ENCODE measurements around the gene FKBP1A. TPM values are rescaled to one million over a fixed set of nuclear protein-coding genes. Genes with fewer than 3 reads are reported as not detected.

Gene FKBP1A
- polyA plus RNA-seq, 1 of the 3 experiments (the other 2 are of a cell fraction): 362 TPM

GRCh38 chr20:1396702-1397101 is 3.8 kb upstream of the FKBP1A start:
- POLR2A ChIA-PET: no interaction called here
- Histone ChIP-seq H3K4me2 (no peak overlapping the region), H3K27ac (ENCODE audit: low read depth in 2 of 2, low read length in 1 of 2) (peak overlapping the region; percentile 9 to 42; a peak in 3 of 4 replicates), H2AFZ (ENCODE audit: low read depth) (0 out of 2 replicates have a peak overlapping the region, but pooled peaks have one; percentile 66), H3K9ac (no peak overlapping the region), H3K4me3 (ENCODE audit: low read depth in 2 of 2, low read length in 1 of 2) (no peak overlapping the region), H3K36me3 (replicated peaks in 1 of 2; ENCODE audit: control insufficient read depth in 1 of 2, insufficient read depth in 2 of 2, low read length in 1 of 2) (no peaks in the 10 kb centered on the region), H3K27me3 (ENCODE audit: insufficient read depth) (no peaks in the 10 kb centered on the region), H3K9me2 (no peaks in the 10 kb centered on the region), H3K4me1 (ENCODE audit: control insufficient read depth in 1 of 2, insufficient read depth in 2 of 2, low read depth in 1 of 2, low read length in 1 of 2) (peaks cover 17 to 18% of the 10 kb centered on the region in 2 experiments; a peak in 3 of 4 replicates), H3F3A (replicated peaks; ENCODE audit: insufficient read depth) (peaks cover 7% of the 10 kb centered on the region), H4K20me1 (ENCODE audit: insufficient read depth) (peaks cover 6% of the 10 kb centered on the region; the same call in 1 of the 2 replicates), H3K9me3 (no peaks in the 10 kb centered on the region), H3K79me2 (ENCODE audit: insufficient read depth) (peaks cover 15% of the 10 kb centered on the region)
- TF ChIP-seq PBX3 (IDR thresholded peaks at IDR 0.05): peak; percentile 37
- TF ChIP-seq MAX (IDR thresholded peaks at IDR 0.05; ENCODE audit: low read depth): no peak
- peak in 1 of 2 experiments; percentile 29; a peak in 1 of 4 replicates for TF ChIP-seq EP300 (IDR thresholded peaks at IDR 0.05; ENCODE audit: borderline replicate concordance in 1 of 2, low read depth in 1 of 2, low read length in 1 of 2)
- TF ChIP-seq TCF12 (IDR thresholded peaks at IDR 0.05): peak; percentile 16; the same call in 1 of the 2 replicates
- DNase-seq: no peak
- WGBS (ENCODE audit: low lambda C conversion rate): 42% methylated on average over 4 of the region's 4 CpGs
- CTCF ChIA-PET: interaction anchor here (2.1 to 2.3 kb wide), 2 partner anchors 41 to 71 kb away, joined by 7 to 12 read pairs; partner anchors contain the start of gene NSFL1C

- peak overlapping the region; percentile 9 to 42; a peak in 3 of 4 replicates for H3K27ac ChIP-seq (ENCODE audit: low read depth in 2 of 2, low read length in 1 of 2)
- no peak overlapping the region for H3K9ac ChIP-seq
- H4K20me1 ChIP-seq (ENCODE audit: insufficient read depth): peaks cover 9% of the 10 kb centered on the region
- CTCF ChIA-PET: interaction anchor here (2.1 to 2.3 kb wide), 2 partner anchors 41 to 71 kb away, joined by 7 to 12 read pairs; partner anchors contain the start of gene NSFL1C
- no peak for DNase-seq
- H2AFZ ChIP-seq (ENCODE audit: low read depth): peak overlapping the region; percentile 66; the same call in 1 of the 2 replicates
- H3K4me1 ChIP-seq (ENCODE audit: control insufficient read depth in 1 of 2, insufficient read depth in 2 of 2, low read depth in 1 of 2, low read length in 1 of 2): peaks cover 17 to 22% of the 10 kb centered on the region in 2 experiments; a peak in 3 of 4 replicates
- H3K27me3 ChIP-seq (ENCODE audit: insufficient read depth): no peaks in the 10 kb centered on the region
- TF ChIP-seq GATA2 (CRISPR knock-in tag; IDR thresholded peaks at IDR 0.05) (no peak), MAX (IDR thresholded peaks at IDR 0.05; ENCODE audit: low read depth) (no peak), RFX5 (IDR thresholded peaks at IDR 0.05; ENCODE audit: low read length) (no peak), NFIC (IDR thresholded peaks at IDR 0.05; ENCODE audit: borderline replicate concordance) (no peak), FOXJ3 (CRISPR knock-in tag; IDR thresholded peaks at IDR 0.05) (no peak), USF1 (IDR thresholded peaks at IDR 0.05; ENCODE audit: borderline replicate concordance, low read depth) (no peak)
- no peaks in the 10 kb centered on the region for H3K9me2 ChIP-seq
- WGBS (ENCODE audit: low lambda C conversion rate): 48% methylated on average over 1 of the region's 1 CpG
- H3K9me3 ChIP-seq: no peaks in the 10 kb centered on the region
- no peak overlapping the region for H3K4me2 ChIP-seq
- POLR2A ChIA-PET: no interaction called here
- no peak overlapping the region for H3K4me3 ChIP-seq (ENCODE audit: low read depth in 2 of 2, low read length in 1 of 2)
- H3K79me2 ChIP-seq (ENCODE audit: insufficient read depth): peaks cover 19% of the 10 kb centered on the region
- H3F3A ChIP-seq (replicated peaks; ENCODE audit: insufficient read depth): peaks cover 7% of the 10 kb centered on the region
- H3K36me3 ChIP-seq (replicated peaks in 1 of 2; ENCODE audit: control insufficient read depth in 1 of 2, insufficient read depth in 2 of 2, low read length in 1 of 2): no peaks in the 10 kb centered on the region
Observed at GRCh38 chr20:1396264-1396663, 3.4 kb upstream of the FKBP1A start.

Measured in SK-N-SH (cell line).